Kasumi-1 (cell line): ENCODE results near the gene TUT1.
"Not testable (repeated sequence)": the region's sequence is repeated elsewhere in the genome, so short reads cannot be mapped to it uniquely, and the experiment has no call there.

Experiments used
- DNase-seq, 2 experiments: peaks; one replicate each; lab custom pipeline; 2025; lab: John Stamatoyannopoulos, UW

TUT1 gene

GRCh38 chr11:62575837-62576236 is 15.5 kb downstream of the TUT1 start:
- no peak for DNase-seq

- DNase-seq, result no peak
Measured at GRCh38 chr11:62575156-62575555, 16.2 kb downstream of the TUT1 start.

GRCh38 chr11:62574363-62575071 is 16.8 kb downstream of the TUT1 start:
- peak; percentile 36 to 56 for DNase-seq

GRCh38 chr11:62573592-62574362 is 17.5 kb downstream of the TUT1 start, which contains the start of gene EEF1G:
EEF1G (minus strand) TSS chr11:62573891; CDS start chr11:62573842, 49 bp downstream.
- DNase-seq, result peak; percentile 100

GRCh38 chr11:62573006-62573591 is 18.2 kb downstream of the TUT1 start:
- DNase-seq, result peak; percentile 15 to 33

- no peak for DNase-seq
Measured at GRCh38 chr11:62572431-62572830, 18.9 kb downstream of the TUT1 start.

- not testable (repeated sequence) for DNase-seq
Measured at GRCh38 chr11:62571493-62571892, 19.8 kb downstream of the TUT1 start.

GRCh38 chr11:62570903-62571302 is 20.4 kb downstream of the TUT1 start:
- DNase-seq, result not testable (repeated sequence)

- no peak for DNase-seq
Measured at GRCh38 chr11:62569611-62570010, 21.7 kb downstream of the TUT1 start.

- DNase-seq, result no peak
Measured at GRCh38 chr11:62567018-62567633, 24.2 kb downstream of the TUT1 start.

GRCh38 chr11:62566247-62566646 is 25.1 kb downstream of the TUT1 start:
- no peak for DNase-seq

GRCh38 chr11:62565100-62565802 is 26.1 kb downstream of the TUT1 start:
- DNase-seq, result no peak

GRCh38 chr11:62561677-62562230 is 29.6 kb downstream of the TUT1 start:
- DNase-seq, result not testable (repeated sequence)

GRCh38 chr11:62560566-62561103 is 30.7 kb downstream of the TUT1 start:
- peak; percentile 86 to 88 for DNase-seq

- DNase-seq, result not testable (repeated sequence)
Measured at GRCh38 chr11:62559626-62560025, 31.7 kb downstream of the TUT1 start.

GRCh38 chr11:62559204-62559603 is 32.1 kb downstream of the TUT1 start:
- DNase-seq, result no peak

GRCh38 chr11:62558669-62559068 is 32.7 kb downstream of the TUT1 start:
- DNase-seq, result no peak

- peak; percentile 77 for DNase-seq
Measured at GRCh38 chr11:62556875-62557631, 34.3 kb downstream of the TUT1 start.

- DNase-seq, result peak; percentile 98 to 99
Measured at GRCh38 chr11:62556108-62556874, 35.0 kb downstream of the TUT1 start.
